Astrocyte (in vitro differentiated cells and primary cell): ENCODE data around the gene TMEM150A. TPM values are rescaled to one million over a fixed set of nuclear protein-coding genes. Genes with fewer than 3 reads are reported as not detected.

Experiments
- DNase-seq: peaks from one replicate; pipeline ENCODE4 v3.0.0-alpha.2; 2010; ENCODE audit warnings: low read depth
- FAIRE-seq: peaks from 2 replicates; lab custom pipeline; 2011; peaks lifted over from hg19 to GRCh38; lab: Jason Lieb, UNC
- H2AFZ ChIP-seq: 2 replicates; pipeline ENCODE4 v1.6.0; 2012; ENCODE audit warnings: low read depth, low read length, inconsistent platforms
- H3K27ac ChIP-seq: 2 replicates; pipeline ENCODE4 v1.5.1; 2011; ENCODE audit warnings: low read depth, low read length, inconsistent platforms
- H3K27me3 ChIP-seq: 2 replicates; pipeline ENCODE4 v1.6.0; 2011; ENCODE audit warnings: low read length, inconsistent platforms; ENCODE audit not compliant: insufficient read depth
- H3K36me3 ChIP-seq: 2 replicates; pipeline ENCODE4 v1.5.1; 2011; ENCODE audit warnings: low read length, inconsistent platforms; ENCODE audit not compliant: insufficient read depth
- H3K4me1 ChIP-seq: 2 replicates; pipeline ENCODE4 v1.5.1; 2011; ENCODE audit warnings: low read length, inconsistent platforms; ENCODE audit not compliant: insufficient read depth
- H3K4me2 ChIP-seq: 2 replicates; pipeline ENCODE4 v1.6.0; 2012; ENCODE audit warnings: low read length, inconsistent platforms
- H3K4me3 ChIP-seq: 2 replicates; pipeline ENCODE4 v1.5.1; 2011; ENCODE audit warnings: low read depth, mild to moderate bottlenecking, low read length, inconsistent platforms; ENCODE audit not compliant: insufficient read depth
- H3K79me2 ChIP-seq: 2 replicates; pipeline ENCODE4 v1.6.0; 2012; ENCODE audit warnings: mild to moderate bottlenecking, low read length, inconsistent platforms; ENCODE audit not compliant: insufficient read depth
- H3K9ac ChIP-seq: 2 replicates; pipeline ENCODE4 v1.6.0; 2012; ENCODE audit warnings: mild to moderate bottlenecking, low read length, inconsistent platforms
- H3K9me3 ChIP-seq: 2 replicates; pipeline ENCODE4 v1.5.1; 2012; ENCODE audit warnings: low read depth, mild to moderate bottlenecking, low read length, inconsistent platforms; ENCODE audit not compliant: insufficient read depth
- H4K20me1 ChIP-seq: 2 replicates; pipeline ENCODE4 v1.6.0; 2012; ENCODE audit warnings: low read length, inconsistent platforms; ENCODE audit not compliant: insufficient read depth
- H3K27ac Mint-ChIP-seq: one replicate; pipeline ENCODE4 v1.8.0; 2021; ENCODE audit warnings: mild to moderate bottlenecking, mixed read lengths; ENCODE audit not compliant: unreplicated experiment
- H3K27me3 Mint-ChIP-seq: one replicate; pipeline ENCODE4 v1.8.0; 2021; ENCODE audit warnings: low read depth, mixed read lengths; ENCODE audit not compliant: unreplicated experiment
- H3K36me3 Mint-ChIP-seq: one replicate; pipeline ENCODE4 v1.8.0; 2021; ENCODE audit warnings: low read depth, mixed read lengths; ENCODE audit not compliant: unreplicated experiment
- H3K4me1 Mint-ChIP-seq: one replicate; pipeline ENCODE4 v1.8.0; 2021; ENCODE audit warnings: low read depth, mixed read lengths; ENCODE audit not compliant: unreplicated experiment
- H3K4me3 Mint-ChIP-seq: one replicate; pipeline ENCODE4 v1.8.0; 2021; ENCODE audit warnings: mild to moderate bottlenecking, moderate library complexity, mixed read lengths; ENCODE audit not compliant: unreplicated experiment
- H3K9me3 Mint-ChIP-seq: one replicate; pipeline ENCODE4 v1.8.0; 2021; ENCODE audit warnings: mild to moderate bottlenecking, mixed read lengths; ENCODE audit not compliant: unreplicated experiment
- EZH2 ChIP-seq: IDR thresholded peaks from 2 replicates; pipeline ENCODE4 v1.6.1; 2012; ENCODE audit warnings: mild to moderate bottlenecking, low read length, inconsistent platforms; ENCODE audit not compliant: insufficient read depth
- total RNA-seq: library from RNA; stranded (reverse); gene quantifications from 2 replicates; pipeline ENCODE4 v1.2.1, GENCODE V29; 2021
- TF ChIP-seq, protein P1 (sequence below): IDR thresholded peaks from 2 replicates; pipeline ENCODE4 v1.5.1; 2011; ENCODE audit warnings: low read depth, mild to moderate bottlenecking, inconsistent platforms, low read length, moderate library complexity; ENCODE audit not compliant: insufficient read depth

Gene TMEM150A
- total RNA-seq, 1 donor from 2014 or later, result 20.4 TPM

DNA sequence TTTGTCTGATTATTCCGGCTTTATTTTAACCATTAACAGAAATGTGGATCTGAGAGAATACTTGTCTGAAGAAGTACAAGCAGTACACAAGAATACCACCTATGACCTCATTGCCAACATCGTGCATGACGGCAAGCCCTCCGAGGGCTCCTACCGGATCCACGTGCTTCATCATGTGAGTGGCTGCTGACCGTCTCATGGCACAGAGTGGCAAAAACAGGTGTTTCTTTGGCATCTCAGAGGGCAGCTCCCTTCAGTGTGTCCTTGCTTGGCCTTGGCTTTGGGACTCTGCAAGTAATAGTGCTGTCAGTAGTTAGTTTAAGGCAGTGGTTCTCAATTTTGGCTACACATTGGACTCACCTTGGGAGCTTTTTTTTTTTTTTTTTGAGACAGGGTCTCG, 42.4 kb upstream of the TMEM150A start:
- no peaks in the 10 kb centered on the region for H3K79me2 ChIP-seq
- Mint-ChIP-seq H3K27ac (no peak overlapping the region), H3K27me3 (no peaks in the 10 kb centered on the region), H3K36me3 (peaks cover 16% of the 10 kb centered on the region), H3K9me3 (no peaks in the 10 kb centered on the region), H3K4me3 (no peak overlapping the region), H3K4me1 (no peaks in the 10 kb centered on the region)
- FAIRE-seq (no peak), DNase-seq (no peak)
- H3K4me2 ChIP-seq, result no peak overlapping the region
- H3K4me1 ChIP-seq, result peaks cover 13% of the 10 kb centered on the region
- peaks cover 65% of the 10 kb centered on the region for H3K36me3 ChIP-seq
- H3K9me3 ChIP-seq, result no peaks in the 10 kb centered on the region
- peaks cover 13% of the 10 kb centered on the region for H4K20me1 ChIP-seq
- H3K9ac ChIP-seq, result no peak overlapping the region
- H2AFZ ChIP-seq, result no peak overlapping the region
- H3K4me3 ChIP-seq, result no peak overlapping the region
- TF ChIP-seq, protein P1, sequence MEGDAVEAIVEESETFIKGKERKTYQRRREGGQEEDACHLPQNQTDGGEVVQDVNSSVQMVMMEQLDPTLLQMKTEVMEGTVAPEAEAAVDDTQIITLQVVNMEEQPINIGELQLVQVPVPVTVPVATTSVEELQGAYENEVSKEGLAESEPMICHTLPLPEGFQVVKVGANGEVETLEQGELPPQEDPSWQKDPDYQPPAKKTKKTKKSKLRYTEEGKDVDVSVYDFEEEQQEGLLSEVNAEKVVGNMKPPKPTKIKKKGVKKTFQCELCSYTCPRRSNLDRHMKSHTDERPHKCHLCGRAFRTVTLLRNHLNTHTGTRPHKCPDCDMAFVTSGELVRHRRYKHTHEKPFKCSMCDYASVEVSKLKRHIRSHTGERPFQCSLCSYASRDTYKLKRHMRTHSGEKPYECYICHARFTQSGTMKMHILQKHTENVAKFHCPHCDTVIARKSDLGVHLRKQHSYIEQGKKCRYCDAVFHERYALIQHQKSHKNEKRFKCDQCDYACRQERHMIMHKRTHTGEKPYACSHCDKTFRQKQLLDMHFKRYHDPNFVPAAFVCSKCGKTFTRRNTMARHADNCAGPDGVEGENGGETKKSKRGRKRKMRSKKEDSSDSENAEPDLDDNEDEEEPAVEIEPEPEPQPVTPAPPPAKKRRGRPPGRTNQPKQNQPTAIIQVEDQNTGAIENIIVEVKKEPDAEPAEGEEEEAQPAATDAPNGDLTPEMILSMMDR, result no peak
- no peak for TF ChIP-seq EZH2
- no peaks in the 10 kb centered on the region for H3K27me3 ChIP-seq
- H3K27ac ChIP-seq, result no peak overlapping the region

DNA sequence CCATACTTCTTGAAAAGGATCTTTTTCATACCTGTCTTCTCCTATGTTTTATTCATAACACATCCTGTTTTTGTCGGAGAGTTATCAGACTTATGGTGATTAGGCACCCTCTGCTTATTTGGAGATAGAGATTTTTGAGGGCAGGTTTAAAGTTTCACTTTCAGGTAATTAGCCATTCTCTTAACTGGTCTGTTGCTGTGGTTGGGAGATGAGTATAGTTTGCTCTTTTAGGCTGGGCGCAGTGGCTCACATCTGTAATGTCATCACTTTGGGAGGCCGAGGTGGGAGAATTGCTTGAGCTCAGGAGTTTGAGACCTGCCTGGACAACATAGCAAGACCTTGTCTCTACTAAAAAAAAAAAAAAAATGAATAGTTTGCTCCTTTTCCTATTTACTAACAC, 40.2 kb upstream of the TMEM150A start:
- DNase-seq (no peak), FAIRE-seq (no peak)
- Histone ChIP-seq H3K9ac (no peak overlapping the region), H4K20me1 (peaks cover 15% of the 10 kb centered on the region), H3K4me2 (no peak overlapping the region), H2AFZ (no peak overlapping the region), H3K36me3 (peaks cover 64% of the 10 kb centered on the region), H3K4me3 (no peak overlapping the region), H3K4me1 (no peaks in the 10 kb centered on the region), H3K27me3 (no peaks in the 10 kb centered on the region), H3K9me3 (no peaks in the 10 kb centered on the region), H3K27ac (no peak overlapping the region), H3K79me2 (no peaks in the 10 kb centered on the region)
- Mint-ChIP-seq H3K4me3 (no peak overlapping the region), H3K36me3 (peaks cover 8% of the 10 kb centered on the region), H3K27me3 (no peaks in the 10 kb centered on the region), H3K9me3 (no peaks in the 10 kb centered on the region), H3K27ac (no peak overlapping the region), H3K4me1 (no peaks in the 10 kb centered on the region)
- TF ChIP-seq EZH2, result no peak
- TF ChIP-seq, protein P1, result no peak

DNA sequence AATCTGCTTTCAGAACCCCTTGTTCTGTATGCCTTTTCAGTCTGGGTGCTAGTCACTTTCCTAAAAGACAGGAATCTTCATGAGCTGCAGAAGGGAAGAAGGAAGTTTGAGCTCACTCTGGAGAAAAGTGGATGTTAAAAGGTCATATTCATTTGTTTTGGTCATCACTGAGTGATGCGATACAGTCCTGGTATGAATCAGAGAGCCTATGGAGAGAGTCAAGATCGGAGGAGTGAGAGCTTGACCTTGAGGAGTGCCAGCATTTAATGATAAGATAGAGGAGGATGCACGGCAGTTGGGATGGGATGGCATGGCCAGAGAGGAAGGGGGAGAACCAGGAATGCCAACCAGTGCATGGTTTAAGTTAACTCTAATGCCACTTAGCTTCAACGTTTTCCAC, 33.1 kb upstream of the TMEM150A start:
- Mint-ChIP-seq H3K9me3 (no peaks in the 10 kb centered on the region), H3K27me3 (no peaks in the 10 kb centered on the region), H3K36me3 (peaks cover 18% of the 10 kb centered on the region), H3K4me3 (no peak overlapping the region), H3K4me1 (peaks cover 3% of the 10 kb centered on the region), H3K27ac (no peak overlapping the region)
- peaks cover 42% of the 10 kb centered on the region for H3K36me3 ChIP-seq
- DNase-seq (no peak), FAIRE-seq (no peak)
- H3K27me3 ChIP-seq, result no peaks in the 10 kb centered on the region
- no peak overlapping the region for H3K9ac ChIP-seq
- H4K20me1 ChIP-seq, result peaks cover 28% of the 10 kb centered on the region
- no peak overlapping the region for H2AFZ ChIP-seq
- H3K4me3 ChIP-seq, result no peak overlapping the region
- H3K9me3 ChIP-seq, result no peaks in the 10 kb centered on the region
- H3K79me2 ChIP-seq, result peaks cover 24% of the 10 kb centered on the region
- TF ChIP-seq EZH2, result no peak
- TF ChIP-seq, protein P1, result no peak
- no peak overlapping the region for H3K4me2 ChIP-seq
- no peak overlapping the region for H3K27ac ChIP-seq
- H3K4me1 ChIP-seq, result no peaks in the 10 kb centered on the region
